Sigmoid colon (tissue), 4 donors: ENCODE data around the gene SPRED1.

Experiments used
- EP300 ChIP-seq, 4 donors: sonication (generic); formaldehyde crosslinking; IDR thresholded peaks; one replicate each; pipeline ENCODE4 v1.6.1; 2017; ENCODE audit warnings: antibody characterized with exemption in 4 of 4
- POLR2A ChIP-seq, 2 donors: fragments of 450-650 bp; IDR thresholded peaks; one replicate each; pipeline ENCODE4 v1.6.1; 2016; ENCODE audit warnings: antibody characterized with exemption in 2 of 2, mild to moderate bottlenecking in 2 of 2, moderate library complexity in 2 of 2
- TF ChIP-seq, protein P1 (sequence below), 4 experiments: fragments of 450-650 bp in 3 of 4; fragments of 200-600 bp in 1 of 4; IDR thresholded peaks; one replicate each; pipeline ENCODE4 v1.5.1; 2016 to 2019; ENCODE audit warnings: antibody characterized with exemption in 4 of 4, mild to moderate bottlenecking in 3 of 4, moderate library complexity in 2 of 4

- TF ChIP-seq POLR2A (IDR thresholded peaks at IDR 0.05) = no peak
- TF ChIP-seq, protein P1, sequence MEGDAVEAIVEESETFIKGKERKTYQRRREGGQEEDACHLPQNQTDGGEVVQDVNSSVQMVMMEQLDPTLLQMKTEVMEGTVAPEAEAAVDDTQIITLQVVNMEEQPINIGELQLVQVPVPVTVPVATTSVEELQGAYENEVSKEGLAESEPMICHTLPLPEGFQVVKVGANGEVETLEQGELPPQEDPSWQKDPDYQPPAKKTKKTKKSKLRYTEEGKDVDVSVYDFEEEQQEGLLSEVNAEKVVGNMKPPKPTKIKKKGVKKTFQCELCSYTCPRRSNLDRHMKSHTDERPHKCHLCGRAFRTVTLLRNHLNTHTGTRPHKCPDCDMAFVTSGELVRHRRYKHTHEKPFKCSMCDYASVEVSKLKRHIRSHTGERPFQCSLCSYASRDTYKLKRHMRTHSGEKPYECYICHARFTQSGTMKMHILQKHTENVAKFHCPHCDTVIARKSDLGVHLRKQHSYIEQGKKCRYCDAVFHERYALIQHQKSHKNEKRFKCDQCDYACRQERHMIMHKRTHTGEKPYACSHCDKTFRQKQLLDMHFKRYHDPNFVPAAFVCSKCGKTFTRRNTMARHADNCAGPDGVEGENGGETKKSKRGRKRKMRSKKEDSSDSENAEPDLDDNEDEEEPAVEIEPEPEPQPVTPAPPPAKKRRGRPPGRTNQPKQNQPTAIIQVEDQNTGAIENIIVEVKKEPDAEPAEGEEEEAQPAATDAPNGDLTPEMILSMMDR (IDR thresholded peaks at IDR 0.05) = no peak
- TF ChIP-seq EP300 (IDR thresholded peaks at IDR 0.05) = no peak
Measured at GRCh38 chr15:38217191-38217595, 35.4 kb upstream of the SPRED1 start.
